Fibroblast of skin of back (primary cell): ENCODE measurements around the gene AXIN2.

Experiments
- DNase-seq: peaks from one replicate; pipeline ENCODE4 v3.0.0-alpha.2; 2013

Gene AXIN2

DNA sequence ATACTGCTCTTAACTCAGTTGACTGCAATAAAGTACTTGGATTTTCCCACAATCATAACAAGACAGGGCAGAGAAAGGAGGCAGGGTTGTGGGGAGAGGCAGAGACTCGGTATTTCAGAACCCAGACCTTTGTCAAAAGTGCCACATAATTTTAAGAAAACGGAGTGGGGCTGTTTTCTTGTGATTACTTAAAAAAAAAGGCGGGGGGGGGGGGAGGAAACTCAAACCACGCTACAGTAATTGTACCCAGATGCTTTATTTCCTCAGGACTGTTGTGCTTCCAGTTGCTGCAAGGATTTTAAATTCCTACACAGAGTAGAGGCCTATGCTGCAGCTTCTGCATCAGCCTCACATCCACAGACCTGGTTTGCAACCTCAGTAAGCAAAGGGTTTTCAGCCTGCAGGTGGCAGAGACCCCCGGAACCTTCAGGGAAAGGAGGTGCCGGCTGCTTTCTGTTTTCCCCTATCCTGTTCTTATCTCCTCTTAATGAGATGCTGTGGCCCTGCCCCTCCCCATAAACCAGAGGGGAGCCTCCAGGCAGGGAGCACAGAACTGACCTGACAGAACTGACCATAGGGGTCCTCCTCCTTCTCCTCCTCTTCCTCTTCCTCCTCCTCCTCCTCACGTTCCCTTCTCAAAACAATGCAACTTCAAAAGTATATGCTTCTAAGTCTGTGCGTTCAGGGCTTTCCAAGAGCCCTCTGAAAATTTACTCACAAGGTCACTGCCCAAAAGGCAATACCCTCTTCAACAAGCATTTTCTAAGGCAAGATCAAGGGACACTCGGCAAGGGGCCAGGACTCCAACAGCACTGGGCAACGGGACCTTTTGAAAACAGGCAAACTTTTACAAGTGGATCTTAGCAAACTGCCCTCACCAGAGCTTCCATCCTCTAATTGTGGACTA lies 7.5 kb downstream of the AXIN2 start:
- DNase-seq, result peak; percentile 51

DNA sequence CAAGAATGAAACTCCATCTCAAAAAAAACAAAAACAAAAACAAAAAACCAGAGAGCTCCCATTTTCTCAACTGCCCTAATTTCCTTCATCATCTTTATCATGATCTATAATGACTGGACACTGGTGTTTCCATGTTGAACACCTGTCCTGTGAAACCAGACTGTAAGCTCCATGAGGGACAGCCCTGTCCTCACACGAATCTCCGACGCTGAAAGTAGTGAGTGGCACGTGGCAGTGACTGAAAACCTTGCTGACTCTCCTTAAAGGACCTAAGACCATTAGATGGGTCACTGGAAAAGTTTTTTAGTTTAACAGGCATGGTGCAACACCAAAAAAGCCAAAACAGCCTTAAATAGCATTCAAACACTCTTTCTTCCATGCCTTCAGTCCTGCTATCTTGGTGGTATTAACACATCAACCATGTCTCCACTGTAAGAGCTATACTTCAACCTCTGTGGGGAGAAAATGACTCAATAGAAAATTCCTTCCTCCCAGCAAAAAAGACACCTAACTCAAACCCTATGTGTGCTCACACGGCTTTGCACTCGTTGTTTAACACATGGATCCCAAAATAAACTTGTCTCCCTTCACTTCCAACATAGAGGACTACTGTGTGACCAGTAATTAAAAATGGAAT lies 8.3 kb downstream of the AXIN2 start:
- peak; percentile 87 for DNase-seq

DNA sequence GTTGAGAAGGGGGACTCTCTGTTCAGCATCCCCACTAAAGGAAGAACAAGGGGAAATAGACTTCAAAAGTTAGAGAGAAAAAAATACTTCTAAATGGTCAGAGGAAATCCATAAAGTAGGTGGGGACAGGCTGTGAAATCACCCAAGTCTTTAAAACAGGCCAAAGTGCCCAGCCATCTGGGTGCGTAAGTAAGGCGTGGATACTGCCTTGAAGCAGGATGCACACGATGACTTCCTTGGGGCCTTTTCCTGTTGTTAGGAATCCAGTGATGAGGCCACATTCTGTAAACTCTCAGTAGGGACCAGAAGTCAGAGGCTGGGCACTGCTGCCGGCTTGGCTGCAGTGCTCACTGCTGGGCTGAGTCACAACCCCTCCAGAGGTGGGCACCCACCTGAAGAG lies 9.2 kb downstream of the AXIN2 start:
- DNase-seq, result peak; percentile 49

DNA sequence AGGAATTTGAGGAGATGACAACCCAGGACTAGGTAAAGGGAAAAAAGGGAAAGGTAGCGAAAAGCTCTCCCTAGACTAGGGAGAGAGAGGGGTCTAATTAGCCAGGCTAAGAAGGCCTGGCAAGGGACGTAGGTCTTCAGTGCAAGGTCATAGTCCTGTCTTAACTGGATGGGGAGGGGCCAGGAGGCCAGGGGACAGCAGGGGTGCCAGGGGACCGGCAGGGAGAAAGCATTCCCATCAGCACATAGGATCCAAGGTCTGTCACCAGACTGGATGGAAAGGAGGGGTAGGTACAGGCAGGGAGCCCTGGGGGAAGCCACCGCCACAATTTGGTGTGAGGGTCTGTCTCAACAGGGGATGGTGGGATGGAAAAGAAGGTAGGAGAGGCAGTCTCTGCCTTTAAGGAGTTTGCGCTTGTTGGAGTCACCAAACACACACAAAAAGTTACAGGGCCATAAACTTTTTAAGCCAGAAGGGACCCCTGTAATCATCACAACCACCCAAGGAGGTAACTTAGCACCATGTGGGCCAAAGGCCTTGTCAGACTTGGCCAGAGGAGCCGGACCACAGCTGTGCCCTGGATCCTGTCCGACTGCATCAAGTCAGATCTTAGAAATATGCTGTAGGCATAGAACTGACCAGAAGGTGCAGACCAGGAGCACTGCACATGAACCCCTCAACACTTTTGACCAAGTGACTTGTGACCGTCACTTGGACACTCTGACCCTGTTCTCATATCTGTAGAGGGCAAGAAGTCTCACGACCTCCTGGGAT lies 10.0 kb downstream of the AXIN2 start:
- no peak for DNase-seq

DNA sequence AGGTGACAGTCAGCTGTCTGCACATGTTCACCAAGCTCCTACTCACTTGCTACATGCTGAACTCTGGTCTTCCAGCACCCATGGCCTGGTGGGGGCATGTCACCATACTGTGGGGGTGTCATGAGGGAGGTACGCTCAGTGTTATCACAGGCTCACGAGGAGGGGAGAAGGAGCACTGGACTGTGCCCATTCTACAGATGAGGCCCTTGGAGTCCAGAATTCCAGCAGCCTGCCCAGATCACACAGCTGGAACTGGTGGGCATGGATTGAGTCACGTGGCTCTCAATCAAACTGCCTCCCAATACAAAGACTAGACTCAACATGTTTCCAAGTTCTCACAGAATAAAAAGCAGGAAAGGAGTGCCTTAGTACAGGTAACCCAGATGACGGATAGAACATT lies 10.7 kb downstream of the AXIN2 start:
- DNase-seq, result no peak

DNA sequence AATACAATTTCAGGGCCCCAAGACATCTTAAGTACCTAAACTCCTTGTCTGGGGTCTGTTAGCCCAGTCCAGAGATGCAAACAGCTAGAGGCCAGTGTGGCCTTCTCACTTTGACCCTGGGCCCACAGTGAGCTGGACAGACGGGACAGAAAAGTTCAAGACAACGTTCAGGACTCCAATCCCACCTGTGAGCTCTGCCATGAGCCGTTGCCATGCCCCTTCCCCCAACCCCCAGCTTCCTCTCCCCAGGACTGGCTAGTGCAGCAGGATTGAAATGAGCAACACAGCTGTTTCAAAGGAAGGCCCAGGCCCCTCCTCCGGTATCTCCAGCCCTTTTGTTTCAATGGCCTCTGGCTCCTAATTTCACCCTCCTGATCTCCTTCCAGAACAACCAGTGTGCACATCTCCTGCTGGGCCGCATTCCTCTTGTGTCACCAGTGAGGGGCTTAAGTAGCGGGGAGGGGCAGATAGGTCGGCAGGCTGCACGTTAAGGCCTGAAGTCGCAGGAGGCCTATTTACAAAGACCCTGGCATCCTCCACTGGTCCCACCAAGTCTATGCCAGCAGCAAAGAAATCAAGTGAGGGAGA lies 11.3 kb downstream of the AXIN2 start:
- DNase-seq, result no peak

DNA sequence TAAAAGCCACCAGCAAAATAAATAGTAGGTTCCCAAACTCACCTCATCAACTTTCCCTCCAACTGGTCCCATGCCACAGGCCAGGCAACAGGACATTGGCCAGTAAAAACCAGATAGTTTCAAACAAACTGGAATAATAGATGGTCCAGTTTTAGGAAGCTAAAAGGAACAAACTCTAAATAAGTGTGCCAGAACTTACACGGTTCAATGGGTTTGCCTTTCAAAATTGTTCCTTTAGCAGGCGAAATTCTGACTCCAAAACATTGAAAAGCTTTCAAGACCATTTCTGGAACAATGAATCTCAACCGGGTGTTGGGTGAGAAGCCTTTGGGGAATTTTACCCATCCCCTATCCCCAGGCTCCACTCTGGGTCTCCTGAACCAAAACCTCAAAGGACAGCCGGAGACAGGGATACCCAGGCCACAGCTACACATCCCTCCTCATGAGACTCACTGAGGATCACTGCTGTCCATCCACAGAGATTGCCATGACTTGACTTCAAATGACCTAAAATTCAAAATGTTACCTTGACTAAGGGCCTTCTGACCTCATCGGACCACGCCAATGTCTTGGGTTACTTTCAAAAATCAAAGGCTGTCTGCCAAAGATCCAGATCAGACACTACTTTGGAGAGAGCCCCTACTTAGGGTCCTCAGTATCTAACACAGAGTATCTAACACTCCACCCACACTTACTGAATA lies 13.0 kb downstream of the AXIN2 start:
- DNase-seq, result no peak

DNA sequence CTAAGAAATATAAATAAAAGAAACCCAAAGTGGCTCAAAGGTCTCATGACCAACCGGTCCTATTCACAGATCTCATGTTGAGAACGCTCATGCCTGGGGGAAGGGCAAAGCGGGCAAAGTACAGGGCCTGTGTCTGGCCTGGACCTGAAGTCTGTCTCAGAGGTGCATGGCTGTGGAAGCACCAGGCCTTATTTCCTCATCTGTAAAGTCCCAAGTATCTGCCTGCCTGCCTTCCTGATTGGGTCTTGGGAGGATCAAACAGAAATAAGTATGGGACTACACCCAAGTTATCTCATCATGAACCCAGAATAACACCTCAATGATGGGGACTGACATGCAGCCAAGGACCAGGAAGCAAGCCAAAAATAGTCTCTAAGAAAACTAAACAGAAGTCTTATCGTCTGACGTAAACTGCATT lies 14.2 kb downstream of the AXIN2 start:
- peak; percentile 50 for DNase-seq

DNA sequence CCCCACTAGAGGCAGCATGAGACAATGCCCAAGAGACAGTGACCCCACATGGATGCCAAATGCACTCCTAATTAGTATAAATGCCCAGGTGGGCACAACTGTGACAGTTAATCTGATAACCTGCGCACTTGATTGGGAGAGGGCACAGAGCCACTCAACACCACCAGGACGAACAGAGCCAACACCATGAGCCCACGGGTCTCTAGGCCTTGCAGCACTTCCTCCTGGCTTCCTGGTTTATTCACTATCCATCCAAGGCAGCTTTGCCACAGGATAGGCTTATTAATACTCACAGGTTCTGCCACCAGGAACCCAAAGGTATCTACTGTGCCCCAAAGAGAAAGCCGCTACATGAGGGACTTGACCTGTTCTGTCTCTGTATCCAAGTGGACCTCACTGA lies 14.9 kb downstream of the AXIN2 start:
- no peak for DNase-seq

DNA sequence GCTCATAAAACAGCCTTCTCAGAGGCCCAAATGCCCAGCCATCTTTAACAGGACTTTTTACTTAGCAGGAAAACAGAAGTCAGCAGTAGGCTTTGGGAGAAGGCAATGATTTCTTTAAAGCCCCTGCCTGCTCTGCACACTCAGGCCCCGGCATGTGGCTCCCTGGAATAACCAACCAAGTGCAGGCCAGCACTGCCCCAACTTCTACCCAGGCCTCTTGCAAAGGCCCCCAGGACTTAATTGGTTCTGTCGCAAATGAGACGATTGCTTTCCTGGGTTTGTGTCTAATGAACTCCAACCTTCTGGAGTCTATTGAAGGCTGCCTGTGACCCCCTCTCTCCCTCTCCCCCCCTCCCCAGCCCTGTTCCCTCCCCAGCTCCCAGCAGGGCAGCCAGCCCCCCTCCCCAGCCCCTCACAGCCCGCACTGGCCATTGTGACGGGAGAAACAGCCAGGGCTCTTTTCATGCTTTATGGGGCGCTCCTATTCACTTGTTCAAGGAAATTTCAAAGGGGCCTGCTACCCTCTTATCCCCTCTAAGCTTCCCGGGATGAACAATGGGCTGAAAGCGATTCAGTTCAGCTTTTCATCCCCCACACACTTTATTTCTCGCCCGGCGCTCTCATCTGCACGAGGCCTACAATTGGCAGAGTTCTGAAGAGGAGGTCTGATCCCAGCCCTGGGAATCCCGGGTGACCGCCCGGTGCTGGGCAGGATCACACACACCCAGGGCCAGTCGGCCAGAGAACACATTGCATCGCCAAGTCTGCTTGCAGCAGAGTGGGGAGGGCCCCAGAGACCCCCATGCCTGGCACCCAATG lies 15.5 kb downstream of the AXIN2 start:
- DNase-seq, result no peak

DNA sequence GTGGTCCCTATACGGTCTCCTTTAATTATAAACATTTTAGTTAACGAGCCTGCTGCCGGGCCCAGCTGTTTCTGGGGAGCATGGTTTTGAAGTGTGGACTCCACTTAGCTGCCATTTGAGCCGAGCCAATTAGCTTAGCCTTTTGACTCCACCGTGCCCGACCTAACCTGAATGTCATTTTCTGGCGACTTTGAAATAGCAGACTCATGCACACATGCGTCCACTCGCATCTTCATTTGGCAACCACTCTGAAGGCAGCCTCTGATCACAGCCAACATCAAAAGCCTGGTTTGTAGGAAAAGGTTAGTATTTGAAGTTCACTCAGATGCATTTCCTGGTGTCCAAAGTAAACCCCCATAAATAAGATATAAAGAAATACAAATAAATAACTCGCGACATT lies 16.8 kb downstream of the AXIN2 start:
- DNase-seq, result no peak

DNA sequence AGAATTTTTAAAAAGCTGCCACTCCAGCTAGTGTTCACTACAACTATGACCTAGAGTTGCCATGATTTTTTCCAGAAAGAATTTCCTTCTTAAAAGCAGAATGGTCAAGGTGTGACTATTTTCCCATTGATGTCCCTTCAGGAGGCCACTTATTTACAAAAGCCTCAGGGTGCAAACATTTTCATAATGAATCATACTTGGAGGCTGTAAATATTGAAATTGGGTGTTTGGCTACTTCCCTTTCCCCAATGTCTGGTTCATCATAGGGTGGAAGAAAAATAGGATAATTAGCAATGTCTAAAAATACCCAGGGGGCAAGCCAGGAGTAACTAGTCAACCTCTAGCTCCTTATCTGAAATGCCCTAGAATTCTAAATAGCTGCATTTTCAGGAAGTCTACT lies 18.8 kb downstream of the AXIN2 start:
- no peak for DNase-seq

DNA sequence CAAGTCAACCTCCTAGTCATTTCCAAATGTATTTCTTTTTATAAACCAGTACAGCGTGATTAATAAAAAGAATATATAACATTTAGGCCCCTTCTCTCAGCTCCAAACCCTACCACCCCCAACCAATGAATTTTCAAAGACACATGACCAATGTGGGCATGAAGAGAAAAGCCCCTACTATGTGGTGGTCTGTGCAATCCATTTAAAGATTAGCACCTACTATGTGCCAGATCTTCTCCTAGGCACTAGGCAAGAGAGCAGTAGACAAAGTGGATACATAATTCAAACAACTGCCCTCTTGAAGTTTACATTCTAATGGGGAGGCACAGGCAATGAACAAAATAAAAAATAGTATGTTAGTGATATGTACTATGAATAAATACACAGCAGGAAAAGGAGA lies 19.4 kb downstream of the AXIN2 start:
- DNase-seq, result no peak

DNA sequence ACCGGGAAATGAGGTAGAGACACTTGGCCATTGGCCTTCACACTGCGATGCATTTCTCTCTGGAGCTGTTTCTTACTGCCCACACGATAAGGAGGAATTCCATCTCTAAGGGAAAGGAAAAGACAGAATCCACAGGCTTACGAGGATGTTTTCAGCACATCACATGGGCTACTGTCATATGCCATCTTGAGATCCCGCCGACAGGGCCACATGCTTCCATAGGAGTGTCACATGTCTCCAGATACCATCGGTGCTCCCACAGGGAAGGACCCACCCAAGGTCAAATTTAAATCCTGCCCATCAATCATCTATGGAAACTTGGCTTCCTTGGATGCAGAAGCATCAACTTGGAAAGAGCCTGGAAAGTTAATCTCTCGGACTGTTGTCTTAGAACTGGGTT lies 20.0 kb downstream of the AXIN2 start:
- DNase-seq, result no peak

DNA sequence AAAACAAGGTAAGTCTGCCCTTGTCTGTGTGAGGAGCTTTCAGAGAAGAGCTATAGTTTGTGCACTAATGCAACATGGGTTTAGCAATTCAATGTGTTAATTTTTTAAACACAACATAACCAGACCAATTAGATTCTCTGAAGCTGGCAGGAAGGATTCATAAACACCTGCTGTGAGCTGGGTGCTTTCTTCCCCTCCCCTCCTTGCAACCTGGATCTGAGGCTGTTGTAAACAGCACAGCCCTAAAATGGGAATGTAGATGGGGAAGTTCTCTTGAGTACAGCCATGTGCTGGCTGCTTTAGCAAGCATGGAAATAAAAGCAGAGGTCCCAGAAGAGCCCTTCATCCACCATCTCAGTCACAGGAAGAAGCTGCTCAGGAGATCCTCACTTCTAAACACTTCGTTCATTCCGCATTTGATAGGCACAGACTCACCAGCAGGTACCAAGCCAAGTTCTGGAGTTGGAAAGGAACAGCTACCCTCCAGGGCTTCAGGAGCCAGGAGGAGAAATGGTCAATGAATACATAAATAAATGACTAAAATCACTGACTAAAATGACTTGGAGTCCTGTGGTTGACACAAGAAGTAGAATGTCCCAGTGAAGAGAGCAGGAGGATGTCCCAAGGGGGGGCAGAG lies 21.7 kb downstream of the AXIN2 start:
- DNase-seq, result no peak

DNA sequence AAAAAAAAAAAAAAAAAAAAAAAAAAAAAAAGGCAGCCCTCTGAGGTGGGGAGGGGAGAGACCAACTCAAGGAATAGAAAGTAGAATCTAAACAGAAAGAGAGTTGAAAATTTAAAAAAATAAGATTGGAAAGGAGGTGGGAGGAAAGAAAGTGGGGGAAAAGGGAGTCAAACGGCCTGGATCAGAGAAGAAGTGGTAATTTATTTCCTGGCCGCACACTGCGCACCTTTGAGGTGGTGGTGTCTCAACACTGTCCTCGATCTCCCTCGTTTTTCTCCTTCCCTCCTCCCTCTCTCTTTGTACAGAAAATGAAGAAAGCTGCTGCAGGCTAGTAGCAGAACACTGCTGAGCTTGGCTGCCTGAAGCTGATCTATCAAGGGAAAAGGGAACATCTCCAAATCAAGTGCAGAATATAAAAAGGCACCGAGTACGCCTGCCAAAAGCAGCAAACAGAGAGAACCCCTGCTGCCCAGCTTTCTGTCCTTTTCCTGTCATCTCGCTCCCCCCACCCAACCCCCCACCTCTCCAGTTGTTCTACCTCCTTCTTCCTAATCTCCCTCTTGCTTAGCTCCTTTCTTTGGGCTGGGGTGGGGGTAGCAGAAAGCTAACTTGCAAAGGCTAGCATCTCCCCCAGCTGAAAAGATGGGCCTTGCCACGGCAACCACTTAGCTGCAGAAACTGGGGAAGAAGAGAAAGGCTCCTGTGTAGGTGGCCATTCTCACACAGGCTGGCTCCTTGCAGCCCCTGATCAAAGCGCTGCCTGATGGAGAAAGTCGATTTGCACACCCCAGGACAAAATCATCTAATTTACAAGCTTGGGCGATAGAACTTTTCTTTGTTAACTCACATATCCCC lies 22.5 kb downstream of the AXIN2 start:
- DNase-seq, result no peak

DNA sequence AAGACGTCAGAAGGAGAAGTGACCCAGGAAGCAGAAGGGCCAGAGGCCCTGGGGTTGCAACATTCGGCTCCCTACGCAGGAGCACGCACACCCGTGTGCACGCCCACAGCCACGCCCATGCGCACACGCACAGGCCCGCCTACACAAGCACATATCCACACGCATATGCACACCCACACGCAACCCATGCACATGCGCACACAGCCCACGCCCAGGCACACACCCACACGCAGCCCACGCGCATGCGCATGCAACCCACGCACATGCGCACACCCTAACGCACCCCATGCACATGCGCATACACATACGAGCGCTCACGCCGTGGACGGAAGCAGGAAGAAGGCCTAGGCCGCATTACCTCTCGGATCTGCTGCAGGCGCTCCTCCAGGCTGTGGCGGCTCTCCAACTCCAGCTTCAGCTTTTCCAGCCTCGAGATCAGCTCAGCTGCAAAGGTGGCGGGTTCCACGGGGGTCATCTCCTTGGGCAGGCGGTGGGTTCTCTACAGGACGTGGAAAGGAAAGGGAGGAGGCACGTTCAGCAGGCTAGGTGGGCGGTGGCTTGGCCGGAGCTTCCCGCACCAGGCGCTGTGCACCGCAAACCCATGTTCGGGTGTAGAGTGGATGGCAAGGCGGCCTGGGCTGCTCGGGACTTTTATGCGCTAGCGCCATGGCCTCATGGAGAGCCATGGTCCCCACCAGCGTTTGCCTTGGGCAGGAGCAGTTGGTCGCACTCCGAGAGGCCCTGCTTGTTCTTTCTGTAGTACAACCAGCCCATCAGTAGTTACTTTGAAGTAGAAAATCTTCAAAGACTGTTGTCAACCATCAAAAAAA lies 23.4 kb downstream of the AXIN2 start:
- no peak for DNase-seq

DNA sequence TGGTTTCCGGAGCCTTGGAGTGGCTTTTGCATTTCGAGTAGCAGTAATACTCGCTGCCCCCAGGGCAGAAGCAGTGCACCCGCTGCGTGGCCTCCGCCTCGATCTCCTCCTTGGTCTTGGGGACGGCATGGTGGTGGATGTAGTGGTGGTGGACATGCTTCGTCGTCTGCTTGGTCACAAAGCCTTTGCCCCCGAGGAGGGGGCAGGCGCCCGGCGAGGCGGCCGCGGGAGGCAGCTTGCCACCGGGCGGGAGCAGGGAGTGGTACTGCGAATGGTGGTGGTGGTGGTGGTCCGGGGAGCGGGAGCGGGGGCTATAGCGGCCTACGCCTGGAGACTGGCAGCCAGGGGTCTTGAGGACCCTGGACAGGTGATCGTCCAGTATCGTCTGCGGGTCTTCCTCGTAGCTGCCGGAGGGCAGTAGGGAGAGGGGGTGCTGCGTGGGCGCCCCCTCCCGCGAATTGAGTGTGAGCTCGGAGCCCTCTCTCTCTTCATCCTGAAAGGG lies 24.1 kb downstream of the AXIN2 start:
- DNase-seq, result no peak
